ENCODE results near the gene PDZRN3. TPM values are rescaled to one million over a fixed set of nuclear protein-coding genes. Genes with fewer than 3 reads are reported as not detected.

PDZRN3 gene
- total RNA-seq, 1 experiment from 2014 or later, result 12.5 TPM

GRCh38 chr3:73391984-73392383, 232.8 kb downstream of the PDZRN3 start:
- ChIA-PET POLR2A (no interaction called here), CTCF (no interaction called here)
- Mint-ChIP-seq H3K4me1 (ENCODE audit: low read depth, unreplicated experiment) (no peaks in the 10 kb centered on the region), H3K27me3 (ENCODE audit: insufficient read depth, unreplicated experiment) (no peaks in the 10 kb centered on the region), H3K4me3 (ENCODE audit: unreplicated experiment) (no peak overlapping the region), H3K36me3 (ENCODE audit: insufficient read depth, unreplicated experiment) (peaks cover 3% of the 10 kb centered on the region), H3K9me3 (ENCODE audit: unreplicated experiment) (no peaks in the 10 kb centered on the region), H3K27ac (ENCODE audit: unreplicated experiment) (no peak overlapping the region)
- Histone ChIP-seq H3K27me3 (replicated peaks; ENCODE audit: control insufficient read depth, insufficient read depth, low read length) (no peaks in the 10 kb centered on the region), H3K9me3 (no peaks in the 10 kb centered on the region), H3K4me1 (no peaks in the 10 kb centered on the region), H3K4me3 (ENCODE audit: low read depth, low read length) (no peak overlapping the region), H3K36me3 (ENCODE audit: control insufficient read depth, insufficient read depth, low read length) (peaks cover 1% of the 10 kb centered on the region; the same call in 1 of the 2 replicates)
- intact Hi-C loops (cut with micrococcal nuclease; ENCODE audit: unreplicated experiment), result no loop called here
- no peak for DNase-seq
- TF ChIP-seq, protein P1, sequence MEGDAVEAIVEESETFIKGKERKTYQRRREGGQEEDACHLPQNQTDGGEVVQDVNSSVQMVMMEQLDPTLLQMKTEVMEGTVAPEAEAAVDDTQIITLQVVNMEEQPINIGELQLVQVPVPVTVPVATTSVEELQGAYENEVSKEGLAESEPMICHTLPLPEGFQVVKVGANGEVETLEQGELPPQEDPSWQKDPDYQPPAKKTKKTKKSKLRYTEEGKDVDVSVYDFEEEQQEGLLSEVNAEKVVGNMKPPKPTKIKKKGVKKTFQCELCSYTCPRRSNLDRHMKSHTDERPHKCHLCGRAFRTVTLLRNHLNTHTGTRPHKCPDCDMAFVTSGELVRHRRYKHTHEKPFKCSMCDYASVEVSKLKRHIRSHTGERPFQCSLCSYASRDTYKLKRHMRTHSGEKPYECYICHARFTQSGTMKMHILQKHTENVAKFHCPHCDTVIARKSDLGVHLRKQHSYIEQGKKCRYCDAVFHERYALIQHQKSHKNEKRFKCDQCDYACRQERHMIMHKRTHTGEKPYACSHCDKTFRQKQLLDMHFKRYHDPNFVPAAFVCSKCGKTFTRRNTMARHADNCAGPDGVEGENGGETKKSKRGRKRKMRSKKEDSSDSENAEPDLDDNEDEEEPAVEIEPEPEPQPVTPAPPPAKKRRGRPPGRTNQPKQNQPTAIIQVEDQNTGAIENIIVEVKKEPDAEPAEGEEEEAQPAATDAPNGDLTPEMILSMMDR (IDR thresholded peaks at IDR 0.05; ENCODE audit: insufficient read depth in 1 of 2, low read depth in 1 of 2, low read length in 1 of 2, severe bottlenecking in 1 of 2, unreplicated experiment in 1 of 2), result no peak
- BruUV-seq (replicated peaks), result no TSS peak

GRCh38 chr3:73389928-73390327, 234.8 kb downstream of the PDZRN3 start:
- no TSS peak for BruUV-seq (replicated peaks)
- no peaks in the 10 kb centered on the region for H3K27me3 ChIP-seq (replicated peaks; ENCODE audit: control insufficient read depth, insufficient read depth, low read length)
- Mint-ChIP-seq H3K27ac (ENCODE audit: unreplicated experiment) (no peak overlapping the region), H3K27me3 (ENCODE audit: insufficient read depth, unreplicated experiment) (no peaks in the 10 kb centered on the region), H3K36me3 (ENCODE audit: insufficient read depth, unreplicated experiment) (peaks cover 7% of the 10 kb centered on the region), H3K9me3 (ENCODE audit: unreplicated experiment) (no peaks in the 10 kb centered on the region), H3K4me1 (ENCODE audit: low read depth, unreplicated experiment) (no peaks in the 10 kb centered on the region), H3K4me3 (ENCODE audit: unreplicated experiment) (no peak overlapping the region)
- ChIA-PET CTCF (no interaction called here), POLR2A (no interaction called here)
- H3K36me3 ChIP-seq (ENCODE audit: control insufficient read depth, insufficient read depth, low read length), result peaks cover 1% of the 10 kb centered on the region; the same call in 1 of the 2 replicates
- no peak for DNase-seq
- H3K9me3 ChIP-seq, result no peaks in the 10 kb centered on the region
- H3K4me1 ChIP-seq, result no peaks in the 10 kb centered on the region
- TF ChIP-seq, protein P1 (IDR thresholded peaks at IDR 0.05; ENCODE audit: insufficient read depth in 1 of 2, low read depth in 1 of 2, low read length in 1 of 2, severe bottlenecking in 1 of 2, unreplicated experiment in 1 of 2), result no peak
- intact Hi-C loops (cut with micrococcal nuclease; ENCODE audit: unreplicated experiment), result no loop called here
- no peak overlapping the region for H3K4me3 ChIP-seq (ENCODE audit: low read depth, low read length)

DNA sequence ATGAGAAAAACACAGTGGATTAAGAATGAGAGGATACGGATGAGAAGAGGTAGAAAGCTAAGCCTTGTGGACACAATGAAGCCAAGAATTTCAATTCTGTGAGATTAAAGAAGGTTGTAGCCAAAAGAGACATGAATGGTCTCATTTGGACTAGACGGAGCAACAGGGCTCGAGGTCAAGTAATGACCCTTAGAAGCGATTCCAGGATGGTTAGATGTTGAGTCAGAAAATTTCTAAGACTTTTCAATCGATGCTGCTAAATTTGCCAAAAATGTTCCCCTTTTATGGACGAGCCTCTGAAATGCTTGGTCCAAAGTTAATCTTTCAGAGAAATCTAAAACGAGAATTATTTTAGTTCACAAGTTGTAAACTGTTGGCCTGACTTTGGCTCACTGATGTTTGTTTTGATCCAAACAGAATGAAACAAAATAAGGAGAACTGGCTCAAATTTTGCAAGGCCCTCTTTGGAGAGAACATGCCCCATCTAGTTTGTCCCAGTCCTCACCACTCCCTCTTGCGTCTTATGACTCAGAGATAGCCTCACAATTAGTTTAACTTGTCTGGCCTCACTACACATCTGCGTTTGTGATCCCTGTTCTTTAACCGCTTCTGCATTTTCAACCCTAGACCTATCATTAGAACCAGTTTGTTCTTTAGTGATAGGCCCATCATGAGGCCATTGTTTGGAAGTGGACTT, 235.5 kb downstream of the PDZRN3 start:
- no peak for DNase-seq
- intact Hi-C loops (cut with micrococcal nuclease; ENCODE audit: unreplicated experiment), result no loop called here
- no peaks in the 10 kb centered on the region for H3K27me3 ChIP-seq (replicated peaks; ENCODE audit: control insufficient read depth, insufficient read depth, low read length)
- peaks cover 1% of the 10 kb centered on the region; the same call in 1 of the 2 replicates for H3K36me3 ChIP-seq (ENCODE audit: control insufficient read depth, insufficient read depth, low read length)
- no peaks in the 10 kb centered on the region for H3K4me1 ChIP-seq
- ChIA-PET CTCF (no interaction called here), POLR2A (no interaction called here)
- TF ChIP-seq, protein P1 (IDR thresholded peaks at IDR 0.05; ENCODE audit: insufficient read depth in 1 of 2, low read depth in 1 of 2, low read length in 1 of 2, severe bottlenecking in 1 of 2, unreplicated experiment in 1 of 2), result no peak
- no peak overlapping the region for H3K4me3 Mint-ChIP-seq (ENCODE audit: unreplicated experiment)
- no TSS peak for BruUV-seq (replicated peaks)
- H3K27me3 Mint-ChIP-seq (ENCODE audit: insufficient read depth, unreplicated experiment), result no peaks in the 10 kb centered on the region
- H3K4me1 Mint-ChIP-seq (ENCODE audit: low read depth, unreplicated experiment), result no peaks in the 10 kb centered on the region
- no peak overlapping the region for H3K4me3 ChIP-seq (ENCODE audit: low read depth, low read length)
- H3K9me3 ChIP-seq, result no peaks in the 10 kb centered on the region
- H3K9me3 Mint-ChIP-seq (ENCODE audit: unreplicated experiment), result no peaks in the 10 kb centered on the region
- peaks cover 12% of the 10 kb centered on the region for H3K36me3 Mint-ChIP-seq (ENCODE audit: insufficient read depth, unreplicated experiment)
- H3K27ac Mint-ChIP-seq (ENCODE audit: unreplicated experiment), result no peak overlapping the region
